Fibroblast of skin of back (primary cell): Measurements from ENCODE around the gene ZFP36.

ENCODE experiments used
- DNase-seq: peaks from one replicate; pipeline ENCODE4 v3.0.0-alpha.2; 2013

Gene ZFP36

GRCh38 chr19:39420769-39421168, 14.1 kb downstream of the ZFP36 start:
- DNase-seq: no peak

- DNase-seq: no peak
Measured at GRCh38 chr19:39422020-39422419, 15.4 kb downstream of the ZFP36 start.

- DNase-seq: no peak
Measured at GRCh38 chr19:39423258-39424086, 16.8 kb downstream of the ZFP36 start.

- no peak for DNase-seq
Measured at GRCh38 chr19:39424934-39425333, 18.3 kb downstream of the ZFP36 start.

- no peak for DNase-seq
Measured at GRCh38 chr19:39425744-39426143, 19.1 kb downstream of the ZFP36 start.

- DNase-seq: no peak
Measured at GRCh38 chr19:39426170-39426569, 19.5 kb downstream of the ZFP36 start.

- DNase-seq: no peak
Measured at GRCh38 chr19:39427707-39428106, 21.1 kb downstream of the ZFP36 start.

GRCh38 chr19:39428283-39429112, 21.9 kb downstream of the ZFP36 start:
- peak; percentile 94 for DNase-seq

GRCh38 chr19:39430675-39431593, 24.3 kb downstream of the ZFP36 start:
- peak; percentile 56 for DNase-seq

GRCh38 chr19:39432677-39433025, 26.0 kb downstream of the ZFP36 start:
- no peak for DNase-seq

- DNase-seq: no peak
Measured at GRCh38 chr19:39433480-39434079, 26.9 kb downstream of the ZFP36 start.

GRCh38 chr19:39434123-39435076, 27.8 kb downstream of the ZFP36 start:
- no peak for DNase-seq

GRCh38 chr19:39435499-39436349, 29.1 kb downstream of the ZFP36 start, which contains the start of gene RPS16:
Gene RPS16, minus strand, starts transcription at chr19:39435949. Its CDS starts 54 bp downstream, at chr19:39435895.
- peak; percentile 97 for DNase-seq

- DNase-seq: no peak
Measured at GRCh38 chr19:39436350-39436716, 29.7 kb downstream of the ZFP36 start.

GRCh38 chr19:39438270-39438934, 31.8 kb downstream of the ZFP36 start:
- DNase-seq: peak; percentile 26

- DNase-seq: peak; percentile 19
Measured at GRCh38 chr19:39444598-39445195, 38.0 kb downstream of the ZFP36 start.

- DNase-seq: peak; percentile 96
Measured at GRCh38 chr19:39445196-39446111, 38.8 kb downstream of the ZFP36 start, which contains the start of gene SUPT5H. Gene SUPT5H, plus strand, starts transcription at chr19:39445582. Its CDS starts 309 bp downstream, at chr19:39445891.
